Measurements from ENCODE around the gene DRD3. TPM values are rescaled to one million over a fixed set of nuclear protein-coding genes. Genes with fewer than 3 reads are reported as not detected.

The DRD3 gene
- polyA plus RNA-seq, 3 donors = not detected

- H3K36me3 ChIP-seq (replicated peaks in 1 of 2; ENCODE audit: control insufficient read depth in 1 of 2, insufficient read depth in 2 of 2, low read length in 2 of 2) = no peaks in the 10 kb centered on the region
- Mint-ChIP-seq H3K4me3 (no peak overlapping the region), H3K9me3 (peaks cover 0 to under 1% (median 0%) of the 10 kb centered on the region in 7 donors), H3K4me1 (no peaks in the 10 kb centered on the region), H3K36me3 (no peaks in the 10 kb centered on the region), H3K27ac (no peak overlapping the region), H3K27me3 (ENCODE audit: low read depth in 3 of 3) (peaks cover 0 to 1% (median 0%) of the 10 kb centered on the region in 3 donors)
- H3K27ac ChIP-seq (ENCODE audit: low read depth in 1 of 2, low read length in 2 of 2) = no peak overlapping the region
- H3K79me2 ChIP-seq (ENCODE audit: insufficient read depth, low read length) = no peaks in the 10 kb centered on the region
- intact Hi-C loops (cut with micrococcal nuclease) = no loop called here
- no peaks in the 10 kb centered on the region for H3K27me3 ChIP-seq (ENCODE audit: control insufficient read depth in 2 of 2, insufficient read depth in 2 of 2, low read length in 2 of 2)
- DNase-seq = no peak
- TF ChIP-seq CTCF (IDR thresholded peaks at IDR 0.05) = no peak
- H4K20me1 ChIP-seq (ENCODE audit: insufficient read depth, low read length) = no peaks in the 10 kb centered on the region
- H3K4me3 ChIP-seq (replicated peaks in 1 of 3; ENCODE audit: low read depth in 2 of 3, low read length in 3 of 3) = no peak overlapping the region
- no peaks in the 10 kb centered on the region for H3K9me3 ChIP-seq (replicated peaks in 1 of 2; ENCODE audit: control insufficient read depth in 1 of 2, insufficient read depth in 1 of 2, low read length in 2 of 2)
- H2AFZ ChIP-seq (ENCODE audit: insufficient read depth, low read depth, low read length, poor library complexity, severe bottlenecking) = no peak overlapping the region
- no peak overlapping the region for H3K4me2 ChIP-seq (replicated peaks; ENCODE audit: extremely low read depth, low read length, poor library complexity, severe bottlenecking)
- WGBS (ENCODE audit: insufficient coverage) = no CpG with 5 or more reads among the region's 1 CpG
- H3K9ac ChIP-seq (ENCODE audit: insufficient read depth, low read length, poor library complexity, severe bottlenecking) = no peak overlapping the region
- no peaks in the 10 kb centered on the region for H3K4me1 ChIP-seq (ENCODE audit: control insufficient read depth in 1 of 2, insufficient read depth in 2 of 2, low read length in 2 of 2)
These were observed 59.1 kb downstream of the DRD3 start for GRCh38 chr3:114119776-114120175.

- no peaks in the 10 kb centered on the region for H3K36me3 Mint-ChIP-seq
- TF ChIP-seq CTCF (IDR thresholded peaks at IDR 0.05) = no peak
- peaks cover 0 to 1% (median 0%) of the 10 kb centered on the region in 3 donors for H3K27me3 Mint-ChIP-seq (ENCODE audit: low read depth in 3 of 3)
- Histone ChIP-seq H3K27ac (ENCODE audit: low read depth in 1 of 2, low read length in 2 of 2) (no peak overlapping the region), H3K9me3 (replicated peaks in 1 of 2; ENCODE audit: control insufficient read depth in 1 of 2, insufficient read depth in 1 of 2, low read length in 2 of 2) (no peaks in the 10 kb centered on the region), H3K4me2 (replicated peaks; ENCODE audit: extremely low read depth, low read length, poor library complexity, severe bottlenecking) (no peak overlapping the region), H3K9ac (ENCODE audit: insufficient read depth, low read length, poor library complexity, severe bottlenecking) (no peak overlapping the region), H3K36me3 (replicated peaks in 1 of 2; ENCODE audit: control insufficient read depth in 1 of 2, insufficient read depth in 2 of 2, low read length in 2 of 2) (no peaks in the 10 kb centered on the region), H3K4me1 (ENCODE audit: control insufficient read depth in 1 of 2, insufficient read depth in 2 of 2, low read length in 2 of 2) (peaks cover 22% of the 10 kb centered on the region in 2 donors), H2AFZ (ENCODE audit: insufficient read depth, low read depth, low read length, poor library complexity, severe bottlenecking) (no peak overlapping the region), H3K27me3 (ENCODE audit: control insufficient read depth in 2 of 2, insufficient read depth in 2 of 2, low read length in 2 of 2) (no peaks in the 10 kb centered on the region), H4K20me1 (ENCODE audit: insufficient read depth, low read length) (no peaks in the 10 kb centered on the region), H3K79me2 (ENCODE audit: insufficient read depth, low read length) (no peaks in the 10 kb centered on the region), H3K4me3 (replicated peaks in 1 of 3; ENCODE audit: low read depth in 2 of 3, low read length in 3 of 3) (no peak overlapping the region)
- DNase-seq = no peak
- no peak overlapping the region for H3K4me3 Mint-ChIP-seq
- intact Hi-C loops (cut with micrococcal nuclease) = no loop called here
- peaks cover 0 to 2% (median 0%) of the 10 kb centered on the region in 7 donors for H3K9me3 Mint-ChIP-seq
- 100% methylated on average over 1 of the region's 7 CpGs for whole genome bisulfite sequencing (ENCODE audit: insufficient coverage)
- H3K4me1 Mint-ChIP-seq = peaks cover 22% of the 10 kb centered on the region
- no peak overlapping the region for H3K27ac Mint-ChIP-seq
These were observed 63.7 kb downstream of the DRD3 start for GRCh38 chr3:114115143-114115542.
